HuH-7 (cell line): ENCODE data around the gene CATSPER1.

ENCODE experiments used
- DNase-seq: peaks from one replicate; pipeline ENCODE4 v3.0.0; 2011; ENCODE audit warnings: low spot score

CATSPER1 gene

DNA sequence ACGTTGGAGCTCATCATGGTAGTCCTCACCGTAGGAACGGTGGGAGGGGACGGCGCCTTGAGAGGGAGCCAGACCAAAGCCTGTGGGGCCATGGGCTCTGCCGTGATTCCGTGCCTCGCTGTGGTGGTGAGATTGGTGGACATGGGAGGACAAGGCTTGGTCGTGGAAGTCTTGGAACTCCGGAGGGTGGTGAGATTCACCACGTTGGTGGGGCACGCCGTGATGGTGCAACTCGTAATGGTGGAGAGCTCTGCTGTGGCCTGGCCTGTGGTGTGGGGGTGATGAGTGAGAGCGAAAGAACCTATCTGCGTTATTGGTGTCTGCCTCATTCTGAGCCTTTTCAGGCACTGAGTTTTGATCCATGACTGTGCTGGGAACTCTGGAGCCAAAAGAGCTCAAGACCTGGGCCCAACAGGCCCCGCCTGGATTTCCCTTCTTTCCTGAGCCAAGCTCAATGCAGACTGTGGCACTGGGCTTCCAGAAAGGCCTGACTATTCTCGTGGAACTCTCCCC lies at the start of gene CATSPER1:
TSS of gene CATSPER1 (minus strand) at position 463 of the 513 bp plus-strand sequence. CDS start at position 363, 100 bp downstream.
- no peak for DNase-seq

DNA sequence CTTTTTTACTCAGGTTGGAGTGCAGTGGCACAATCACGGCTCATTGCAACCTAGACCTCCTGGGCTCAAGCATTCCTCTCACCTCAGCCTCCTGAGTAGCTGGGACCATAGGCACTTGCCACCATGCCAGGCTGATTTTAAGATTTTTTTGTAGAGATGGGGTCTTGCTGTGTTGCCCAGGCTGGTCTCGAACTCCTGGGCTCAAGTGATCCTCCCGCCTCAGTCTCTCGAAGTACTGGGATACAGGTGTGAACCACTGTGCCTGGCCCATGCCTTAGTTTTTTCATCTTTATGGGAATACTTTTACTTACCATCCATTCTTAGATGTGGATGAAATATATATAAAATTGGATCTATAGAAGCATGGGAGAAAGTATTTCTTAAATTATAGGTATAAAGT lies 49.0 kb upstream of the CATSPER1 start:
- no peak for DNase-seq

DNA sequence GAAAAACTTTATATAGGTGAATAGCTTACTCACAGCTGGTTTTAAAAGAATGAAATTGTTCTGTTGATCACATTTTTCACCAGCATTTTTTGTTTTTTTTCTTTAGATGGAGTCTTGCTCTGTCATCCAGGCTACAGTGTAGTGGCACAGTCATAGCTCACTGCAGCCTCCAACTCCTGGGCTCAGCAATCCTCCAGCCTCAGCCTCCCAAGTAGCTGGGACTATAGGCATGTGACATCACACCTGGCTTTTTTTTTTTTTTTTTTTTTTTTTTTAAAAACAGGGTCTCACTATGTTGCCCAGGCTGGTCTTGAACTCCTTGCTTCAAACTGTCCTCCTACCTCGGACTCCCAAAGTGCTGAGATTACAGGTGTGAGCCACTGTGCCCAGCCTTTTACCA lies 47.4 kb upstream of the CATSPER1 start:
- no peak for DNase-seq

DNA sequence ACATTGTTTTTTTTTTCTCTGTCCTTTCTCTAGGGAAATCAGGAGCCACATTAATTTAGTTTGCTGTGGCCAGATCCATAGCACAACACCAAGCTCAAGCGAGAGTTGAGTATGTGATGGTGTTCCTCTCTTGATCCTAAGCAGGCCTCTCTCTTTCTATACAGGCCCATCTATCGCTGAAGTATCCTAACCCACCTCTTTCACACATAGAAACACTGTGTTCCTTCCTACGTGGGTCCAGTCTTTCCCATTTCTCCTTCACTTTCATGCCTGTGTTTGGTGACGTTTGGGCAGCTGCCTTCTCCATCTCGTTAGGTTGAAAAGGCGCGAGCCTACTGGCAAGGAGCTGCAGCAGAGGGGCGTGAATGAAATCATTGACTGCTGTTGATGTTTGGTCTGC lies 46.2 kb upstream of the CATSPER1 start:
- no peak for DNase-seq

DNA sequence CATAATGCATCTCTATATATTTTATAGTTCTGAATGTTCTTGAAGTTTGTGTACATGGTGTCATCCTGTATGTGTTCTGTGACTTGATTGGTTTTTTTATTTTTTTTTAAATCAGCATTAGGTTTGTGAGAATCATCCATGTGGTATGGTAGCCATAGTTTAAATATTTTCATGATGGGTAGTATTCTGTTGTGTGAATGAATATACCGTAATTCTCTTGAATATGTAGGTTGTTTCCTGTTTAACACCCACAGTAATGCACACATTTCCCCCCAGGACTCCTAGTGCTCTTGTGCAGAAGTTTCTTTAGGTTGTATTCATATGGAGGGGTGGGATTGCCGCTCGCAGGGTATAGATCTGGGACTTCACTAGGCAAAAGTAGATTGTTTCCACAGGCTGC lies 45.8 kb upstream of the CATSPER1 start:
- no peak for DNase-seq

DNA sequence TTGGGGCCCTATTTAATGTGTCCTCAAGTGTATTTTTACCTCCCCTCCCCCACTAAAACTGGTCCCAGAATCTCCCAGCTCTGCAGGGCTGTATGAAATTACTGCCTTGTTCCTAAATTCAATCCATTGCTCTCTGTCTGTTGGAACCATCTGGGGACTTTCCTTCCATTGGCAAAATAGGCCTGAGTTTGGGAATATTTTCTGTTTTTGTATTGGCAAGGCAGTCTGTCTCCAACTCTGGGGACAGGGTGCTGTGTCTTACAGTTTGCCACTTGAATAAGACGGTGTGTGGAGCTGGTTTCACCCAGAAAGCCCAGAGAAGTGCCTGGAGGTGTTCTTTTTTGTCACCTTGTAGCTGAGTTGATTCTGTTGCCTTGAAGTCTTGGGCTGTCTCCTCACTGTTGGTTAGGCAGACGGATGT lies 45.1 kb upstream of the CATSPER1 start:
- DNase-seq = no peak

DNA sequence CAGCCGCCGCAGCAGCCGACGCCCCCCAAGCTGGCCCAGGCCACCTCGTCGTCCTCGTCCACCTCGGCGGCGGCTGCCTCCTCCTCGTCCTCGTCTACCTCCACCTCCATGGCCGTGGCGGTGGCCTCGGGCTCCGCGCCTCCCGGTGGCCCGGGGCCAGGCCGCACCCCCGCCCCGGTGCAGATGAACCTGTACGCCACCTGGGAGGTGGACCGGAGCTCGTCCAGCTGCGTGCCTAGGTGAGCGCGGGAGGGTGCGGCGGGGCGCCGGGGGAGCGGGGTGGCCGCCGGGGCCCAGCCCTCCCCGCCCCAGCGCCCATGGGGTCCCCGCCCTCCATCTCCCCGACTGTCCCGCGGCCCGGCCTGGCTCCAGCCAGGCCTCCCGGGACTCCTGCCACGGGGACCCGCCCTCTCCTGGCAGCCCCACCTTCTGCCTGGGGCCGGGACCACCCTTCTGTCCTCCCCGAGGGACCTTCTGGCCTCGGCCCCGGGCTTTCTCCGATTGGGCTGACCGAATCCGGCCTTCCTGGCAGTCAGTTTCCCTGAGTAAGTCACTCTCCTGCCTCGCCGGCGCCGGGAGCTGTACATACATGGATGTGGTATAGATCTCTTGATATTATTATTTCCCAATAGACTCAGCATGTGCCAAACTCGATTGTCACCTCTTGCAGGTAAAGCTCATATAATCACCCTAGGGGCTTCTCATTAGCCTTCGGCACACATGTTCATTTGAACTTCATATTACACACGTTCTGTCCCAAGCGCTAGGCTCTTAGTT lies 44.5 kb upstream of the CATSPER1 start:
- no peak for DNase-seq

DNA sequence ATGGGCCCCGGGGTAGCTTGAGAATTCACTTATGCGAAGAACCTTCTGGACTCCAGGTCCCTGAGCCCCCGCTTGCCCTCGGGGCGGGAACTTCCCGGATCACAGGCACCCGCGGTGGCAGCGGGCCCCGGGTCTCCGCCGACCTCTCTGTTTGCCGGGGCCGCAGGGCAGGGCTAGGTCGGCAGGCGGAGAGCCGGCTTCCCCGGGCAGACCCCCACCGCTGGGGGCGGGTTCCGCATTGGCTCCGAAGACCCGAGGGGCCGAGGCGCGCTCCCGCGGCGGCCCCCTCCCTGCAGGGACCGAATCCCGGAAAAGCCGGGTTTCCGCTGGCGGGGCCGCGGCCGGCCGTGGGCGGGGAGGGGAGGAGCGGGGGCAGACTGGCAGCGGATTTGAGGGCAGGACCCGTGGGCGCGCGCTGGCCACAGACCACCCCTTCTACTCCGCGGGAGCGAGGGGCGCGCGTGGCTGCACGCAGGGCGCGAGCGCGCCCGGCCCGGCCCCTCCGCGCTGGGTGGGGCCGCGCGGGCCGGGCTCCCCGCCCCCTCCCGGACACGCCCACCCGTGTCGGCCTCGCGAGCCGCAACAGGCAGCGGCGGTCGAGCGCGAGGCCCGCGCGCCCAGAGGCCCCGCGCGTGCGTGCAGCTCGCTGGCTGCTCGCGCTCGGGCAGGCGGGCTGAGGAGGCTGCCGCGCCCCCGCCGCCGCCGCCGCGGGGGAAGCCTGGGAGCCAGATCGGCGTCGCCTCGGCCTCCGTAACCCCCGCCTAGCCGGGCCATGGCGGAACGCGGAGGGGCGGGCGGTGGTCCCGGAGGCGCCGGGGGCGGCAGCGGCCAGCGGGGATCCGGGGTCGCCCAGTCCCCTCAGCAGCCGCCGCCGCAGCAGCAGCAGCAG lies 43.7 kb upstream of the CATSPER1 start, which contains the start of gene PACS1:
TSS of gene PACS1 (plus strand) at position 558 of the 889 bp plus-strand sequence. CDS start at position 773, 215 bp downstream.
- DNase-seq = no peak

DNA sequence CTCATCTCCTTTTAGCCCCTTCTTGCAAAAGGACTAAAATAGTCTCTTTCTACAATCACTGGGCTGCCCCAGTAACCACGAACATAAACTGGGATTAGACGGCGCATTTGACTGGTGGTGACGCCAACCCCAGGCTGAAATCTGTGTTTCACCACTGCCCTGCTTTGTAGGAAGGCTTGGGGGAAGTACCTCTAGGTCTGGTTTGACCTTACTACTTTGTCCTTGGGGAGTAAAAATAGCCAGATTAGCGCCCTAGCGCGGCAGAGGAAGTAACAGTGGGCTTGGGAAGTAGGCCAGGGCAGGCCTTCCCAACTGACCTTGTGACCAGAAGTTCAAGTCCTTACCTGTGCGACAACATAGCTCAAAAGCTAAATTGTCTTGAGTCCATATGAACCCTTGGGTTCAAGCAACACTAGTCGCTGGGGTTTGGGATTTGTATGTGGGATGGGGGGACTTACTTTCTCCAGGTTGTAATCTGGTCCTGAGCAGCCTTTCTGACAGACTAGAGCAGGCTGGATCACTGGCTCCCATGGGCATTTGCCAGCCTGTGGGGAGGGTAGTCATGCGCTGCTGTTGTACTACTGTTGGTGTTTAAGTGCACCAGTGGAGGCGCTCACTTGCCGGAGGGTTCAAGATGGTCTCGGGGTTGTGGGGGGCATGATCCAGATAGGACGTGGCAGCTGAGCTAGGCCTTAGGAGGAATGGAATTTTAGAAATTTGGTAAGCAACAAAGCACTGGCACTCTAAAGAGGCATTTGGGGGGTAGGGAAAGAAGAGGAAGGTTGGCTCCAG lies 42.8 kb upstream of the CATSPER1 start:
- DNase-seq = no peak

DNA sequence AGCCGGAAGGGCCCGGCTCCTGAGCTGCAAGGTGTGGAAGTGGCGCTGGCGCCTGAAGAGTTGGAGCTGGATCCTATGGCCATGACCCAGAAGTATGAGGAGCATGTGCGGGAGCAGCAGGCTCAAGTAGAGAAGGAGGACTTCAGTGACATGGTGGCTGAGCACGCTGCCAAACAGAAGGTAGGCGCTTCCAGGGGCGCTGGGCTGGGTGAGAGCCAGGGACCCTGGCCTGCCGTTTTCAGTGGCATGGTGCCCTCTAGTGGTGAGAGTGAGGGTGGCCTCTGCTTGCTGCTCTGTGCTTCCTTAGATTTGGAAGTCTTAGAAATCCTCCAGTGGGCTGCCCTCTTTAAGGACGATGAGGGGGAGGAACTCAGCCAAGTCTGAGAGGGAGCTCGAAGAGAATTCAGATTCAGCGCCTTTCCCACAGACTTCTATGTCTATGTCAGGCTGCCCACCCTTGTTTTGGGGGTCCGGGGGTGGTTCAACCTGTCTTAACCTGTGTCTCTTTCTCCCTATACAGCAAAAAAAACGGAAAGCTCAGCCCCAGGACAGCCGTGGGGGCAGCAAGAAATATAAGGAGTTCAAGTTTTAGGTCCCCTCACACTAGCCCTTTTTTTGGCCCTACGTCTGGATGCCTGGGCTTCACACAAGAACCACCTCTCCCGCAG lies 42.0 kb upstream of the CATSPER1 start:
- DNase-seq = no peak

DNA sequence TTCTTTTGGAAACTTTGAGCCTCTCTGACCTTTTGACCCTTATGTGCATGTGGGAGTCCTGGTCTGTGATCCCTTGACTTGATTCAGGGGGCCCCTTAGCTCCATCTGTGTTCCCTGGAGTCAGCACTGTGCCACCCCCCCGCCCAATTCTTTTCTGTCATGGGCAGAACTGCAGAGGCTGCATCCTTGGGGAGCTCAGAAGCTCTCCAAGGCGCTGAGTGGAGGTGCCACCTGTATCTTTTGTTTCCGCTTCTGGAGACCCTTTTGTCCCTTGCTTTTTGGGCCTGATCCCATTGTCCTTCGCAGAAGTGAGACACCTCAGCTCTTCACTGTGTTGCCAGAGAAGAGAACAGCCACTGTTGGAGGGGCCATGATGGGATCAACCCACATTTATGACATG lies 41.4 kb upstream of the CATSPER1 start:
- no peak for DNase-seq

DNA sequence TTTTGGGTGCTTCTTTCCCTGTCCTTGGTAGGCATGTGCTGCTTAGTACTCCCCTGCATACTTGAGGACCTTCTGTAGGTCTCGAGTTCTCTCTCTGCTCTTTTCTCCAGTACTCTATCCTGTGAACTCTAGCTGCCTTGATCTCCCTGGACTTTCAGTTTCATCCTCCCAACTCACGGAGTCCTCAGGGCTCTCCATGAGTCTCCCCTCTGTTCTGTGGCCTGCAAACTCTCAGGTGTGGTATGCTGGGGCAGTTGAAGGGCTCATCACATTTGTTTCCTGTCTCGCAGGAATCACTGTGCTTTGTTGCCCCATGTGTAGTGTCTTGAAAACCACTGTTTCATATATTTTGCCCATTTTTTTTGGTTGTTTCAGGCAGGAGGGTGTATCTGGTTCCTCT lies 40.5 kb upstream of the CATSPER1 start:
- DNase-seq = no peak

DNA sequence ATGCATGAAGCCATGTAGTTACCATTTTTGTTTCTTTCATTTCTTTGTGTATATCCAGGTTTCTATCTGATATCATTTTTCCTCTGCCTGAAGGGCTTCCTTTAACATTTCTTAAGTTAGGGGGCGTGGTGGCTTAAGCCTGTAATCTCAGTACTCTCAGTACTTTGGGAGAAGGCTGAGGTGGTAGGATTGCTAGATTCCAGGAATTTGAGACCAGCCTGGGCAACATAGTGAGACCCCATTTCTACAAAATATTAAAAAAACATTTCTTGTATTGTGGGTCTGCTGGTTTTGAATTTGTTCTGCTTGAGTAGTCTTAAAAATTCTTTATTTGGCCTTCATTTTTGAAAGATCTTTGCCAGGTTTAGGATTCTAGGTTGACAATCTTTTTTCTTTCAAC lies 38.3 kb upstream of the CATSPER1 start:
- no peak for DNase-seq

DNA sequence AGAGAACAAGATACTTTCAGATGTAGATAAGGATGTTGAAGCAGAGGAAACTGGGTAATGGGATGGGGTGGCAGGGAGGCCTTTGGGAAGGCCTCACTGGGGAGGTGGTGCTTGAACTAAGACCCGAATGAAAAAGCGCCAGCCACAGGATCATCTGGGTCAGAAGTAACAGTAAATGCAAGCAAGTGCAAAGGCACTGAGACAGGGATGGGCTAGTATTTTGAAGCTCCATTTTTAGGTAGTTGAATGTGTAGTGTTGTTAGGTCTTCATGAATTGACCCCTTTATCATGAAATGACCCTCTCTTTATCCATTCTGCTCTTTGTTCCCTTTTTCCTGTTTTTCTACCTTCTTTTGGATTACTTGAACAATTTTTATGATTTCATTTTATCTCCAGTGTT lies 37.6 kb upstream of the CATSPER1 start:
- no peak for DNase-seq

DNA sequence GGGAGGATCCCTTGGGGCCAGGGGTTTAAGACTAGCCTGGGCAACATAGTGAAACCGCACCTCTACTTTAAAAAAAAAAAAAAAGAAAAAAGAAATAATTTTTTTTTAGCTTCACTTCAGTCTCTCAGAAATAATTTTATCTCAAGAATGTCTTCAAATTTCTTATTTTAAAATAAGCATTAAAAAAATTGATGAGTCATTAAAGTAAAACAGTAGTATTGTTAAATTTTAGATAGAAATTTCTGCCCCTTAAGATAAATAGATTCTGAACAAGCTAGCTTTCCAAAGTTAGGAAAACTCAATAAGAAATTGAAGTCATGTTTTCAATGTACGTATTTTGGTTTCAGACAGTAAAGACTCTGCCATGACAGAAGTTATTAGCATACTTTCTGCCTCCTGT lies 36.1 kb upstream of the CATSPER1 start:
- no peak for DNase-seq

DNA sequence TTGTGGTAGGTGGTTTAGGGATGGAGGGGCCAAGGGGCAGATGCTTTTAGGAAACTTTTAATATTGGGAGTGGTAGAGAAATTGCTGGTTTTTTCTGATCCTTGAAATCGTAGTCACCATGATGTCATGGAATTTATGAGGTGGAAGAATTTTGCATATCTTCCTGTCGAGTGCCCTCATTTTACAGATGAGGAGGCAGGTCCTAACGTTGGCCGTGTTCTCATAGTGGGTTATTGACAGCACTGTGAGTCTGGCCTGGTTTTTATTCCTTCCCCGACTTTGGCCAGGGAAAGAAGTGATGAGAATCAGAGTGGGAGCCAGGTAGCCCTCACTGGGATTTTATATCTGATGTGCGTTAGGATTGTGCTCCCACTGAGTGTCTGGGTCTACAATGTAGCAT lies 35.0 kb upstream of the CATSPER1 start:
- no peak for DNase-seq

DNA sequence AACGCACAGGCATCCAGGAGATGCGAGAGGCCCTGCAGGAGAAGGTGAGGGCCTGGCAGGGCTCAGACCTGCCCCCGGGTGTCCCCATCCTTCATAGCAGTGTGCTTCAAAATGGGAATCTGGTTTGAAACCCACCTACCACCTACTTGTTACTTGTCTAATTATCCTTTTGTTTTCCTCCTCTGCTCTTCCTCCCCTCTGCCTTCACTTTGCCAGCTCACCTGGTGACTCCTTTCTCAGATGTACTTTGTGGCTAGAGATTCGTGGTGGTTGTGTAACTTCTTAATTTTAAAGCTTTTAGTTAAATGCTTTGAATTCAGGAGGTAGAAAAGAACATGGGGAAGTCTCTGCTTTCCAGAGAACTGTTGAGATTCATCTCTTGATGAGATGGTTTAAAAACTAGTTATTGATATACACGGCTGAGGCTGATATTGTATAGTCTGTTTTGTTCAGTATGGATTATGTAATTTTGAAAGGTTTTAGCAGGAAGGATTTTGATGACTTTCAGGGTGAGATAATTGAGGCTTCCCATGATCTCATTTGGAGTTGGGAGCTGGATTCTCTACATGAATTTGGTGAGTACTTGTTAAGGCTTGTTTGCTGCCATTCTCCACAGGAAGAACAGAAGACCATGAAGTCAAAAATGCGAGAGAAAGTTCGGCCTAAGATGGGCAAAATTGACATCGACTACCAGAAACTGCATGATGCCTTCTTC lies 33.8 kb upstream of the CATSPER1 start:
- DNase-seq = no peak

DNA sequence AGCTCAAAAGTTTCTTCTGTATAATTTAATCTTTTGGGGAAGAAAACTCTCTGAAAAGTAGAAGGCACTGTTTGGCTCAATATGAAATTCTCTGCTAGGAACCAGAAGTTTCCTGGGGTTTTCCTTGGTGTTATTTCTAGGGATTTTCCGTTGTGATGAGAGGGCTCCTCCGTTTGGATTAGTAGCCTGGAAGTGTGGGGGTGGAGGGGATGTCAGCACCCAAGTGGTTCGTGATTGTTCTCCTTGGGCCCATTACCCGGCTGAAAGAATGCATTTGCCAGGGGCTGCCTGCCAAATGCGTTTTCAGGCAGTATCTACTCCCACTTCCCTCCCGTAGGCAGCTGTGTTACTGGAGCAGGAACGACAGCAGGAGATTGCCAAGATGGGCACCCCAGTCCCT lies 30.2 kb upstream of the CATSPER1 start:
- no peak for DNase-seq

DNA sequence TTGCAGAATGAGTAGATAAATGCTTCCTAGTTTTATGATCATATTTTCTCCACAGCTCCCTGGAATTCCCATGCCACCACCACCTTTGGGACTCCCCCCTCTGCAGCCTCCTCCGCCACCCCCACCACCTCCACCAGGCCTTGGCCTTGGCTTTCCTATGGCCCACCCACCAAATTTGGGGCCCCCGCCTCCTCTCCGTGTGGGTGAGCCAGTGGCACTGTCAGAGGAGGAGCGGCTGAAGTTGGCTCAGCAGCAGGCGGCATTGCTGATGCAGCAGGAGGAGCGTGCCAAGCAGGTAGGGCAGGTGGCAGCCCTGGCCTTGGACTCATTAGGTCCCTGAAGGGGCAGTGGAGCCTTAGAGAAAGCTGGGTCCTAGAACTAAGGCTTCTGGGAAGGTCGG lies 28.7 kb upstream of the CATSPER1 start:
- no peak for DNase-seq

DNA sequence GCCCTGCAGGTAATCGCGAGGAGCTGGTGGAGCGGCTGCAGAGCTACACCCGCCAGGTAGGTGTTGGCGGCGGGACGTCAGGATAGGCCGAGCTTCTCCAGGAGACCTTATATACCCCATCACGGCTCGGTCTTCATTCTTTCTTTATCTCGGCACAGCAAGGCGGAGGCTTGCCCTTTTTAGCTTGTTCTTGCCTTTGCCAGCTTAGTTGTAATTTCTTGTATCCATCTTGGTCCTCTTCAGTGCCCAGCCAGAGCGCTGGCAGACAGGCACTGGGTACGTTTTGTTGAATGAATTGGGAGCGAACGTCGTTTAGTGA lies 26.3 kb upstream of the CATSPER1 start:
- DNase-seq = no peak
